ENCODE results near the gene TSSK3.

GRCh38 chr1:32358435-32358834, 3.9 kb upstream of the TSSK3 start:
- TF ChIP-seq CTCF (IDR thresholded peaks at IDR 0.05) (no peak), POLR2A (IDR thresholded peaks at IDR 0.05) (no peak)

Data from Peyer's patch (tissue), 4 donors.